ENCODE measurements around the gene CHAT. TPM values are rescaled to one million over a fixed set of nuclear protein-coding genes. Genes with fewer than 3 reads are reported as not detected.
A peak's percentile ranks its signal among the peaks of the same experiment; 100 is the strongest.

Gene CHAT
- total RNA-seq, 1 donor from 2014 or later, result not detected

DNA sequence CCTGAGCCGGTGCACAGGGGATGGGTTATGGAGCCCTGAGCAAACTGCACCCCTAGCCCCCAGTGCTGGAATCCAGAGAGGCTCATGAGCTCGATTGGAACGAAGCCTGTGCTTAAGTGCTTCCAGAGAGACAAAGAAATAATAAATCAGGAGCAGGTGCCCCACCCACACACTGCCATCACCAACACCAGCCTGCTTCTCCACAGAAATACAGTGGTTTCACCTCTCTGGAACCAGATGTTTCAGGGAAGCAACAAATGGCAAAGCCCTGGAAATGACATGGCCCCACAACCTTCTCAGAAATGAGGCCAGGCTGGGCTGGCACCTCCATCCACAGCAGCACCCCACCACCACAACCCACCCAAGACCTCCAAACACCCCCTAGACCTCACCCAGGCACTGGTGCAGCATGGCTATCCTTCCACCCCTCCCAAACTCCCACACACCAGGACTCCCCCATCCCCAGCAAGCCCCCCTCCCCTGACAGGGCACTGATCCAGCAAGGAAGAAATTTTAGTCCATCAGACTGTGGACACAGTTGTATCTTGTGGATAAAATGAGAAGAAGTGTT, 7.8 kb upstream of the CHAT start:
- Histone ChIP-seq H3K36me3 (no peaks in the 10 kb centered on the region), H3K4me3 (no peak overlapping the region), H3K27ac (no peak overlapping the region), H3K4me1 (peaks cover 6% of the 10 kb centered on the region), H3K27me3 (ENCODE audit: low read depth) (peaks cover 77% of the 10 kb centered on the region), H3K9me3 (no peaks in the 10 kb centered on the region)
- DNase-seq (no peak), ATAC-seq (no peak)
- no peak for TF ChIP-seq CTCF (IDR thresholded peaks at IDR 0.05)
- intact Hi-C loops (cut with DNase I), result no loop called here

DNA sequence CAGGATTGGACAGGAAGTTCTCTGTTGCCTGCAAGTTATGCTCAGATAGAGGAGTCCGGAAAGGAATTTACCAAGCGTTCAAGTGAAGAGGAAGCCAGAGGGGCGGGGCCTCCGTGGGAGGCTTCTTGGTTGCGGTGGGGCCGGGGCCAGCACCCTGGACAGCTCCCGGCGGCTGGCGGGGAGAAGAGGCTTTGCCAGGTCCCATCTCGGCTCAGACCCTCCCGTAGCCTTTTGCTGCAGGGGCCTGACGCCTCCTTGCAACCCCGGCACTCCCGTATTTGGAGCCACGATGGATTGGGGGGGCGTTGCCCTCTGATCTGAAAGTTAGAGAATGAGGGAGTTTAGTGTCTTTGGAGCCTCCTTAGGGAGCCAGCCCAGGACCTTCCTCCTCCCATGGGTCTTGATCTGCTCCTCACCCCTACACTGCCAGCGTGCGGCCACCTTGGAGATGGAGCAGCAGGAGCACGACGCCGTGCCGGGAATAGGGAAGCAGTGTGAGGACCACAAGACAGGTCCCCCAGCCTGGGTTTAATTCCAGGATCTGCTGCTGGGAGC, 6.8 kb upstream of the CHAT start:
- Histone ChIP-seq H3K27ac (no peak overlapping the region), H3K4me3 (no peak overlapping the region), H3K4me1 (peaks cover 9% of the 10 kb centered on the region), H3K36me3 (no peaks in the 10 kb centered on the region), H3K27me3 (ENCODE audit: low read depth) (peaks cover 83% of the 10 kb centered on the region), H3K9me3 (no peaks in the 10 kb centered on the region)
- intact Hi-C loops (cut with DNase I), result no loop called here
- TF ChIP-seq CTCF (IDR thresholded peaks at IDR 0.05), result no peak
- peak; percentile 84 for DNase-seq
- ATAC-seq, result peak; percentile 67 to 75

GRCh38 chr10:49608166-49609005, 5.5 kb upstream of the CHAT start:
- no peak for TF ChIP-seq CTCF (IDR thresholded peaks at IDR 0.05)
- Histone ChIP-seq H3K36me3 (no peaks in the 10 kb centered on the region), H3K4me1 (peaks cover 9% of the 10 kb centered on the region), H3K27me3 (ENCODE audit: low read depth) (peaks cover 90% of the 10 kb centered on the region), H3K27ac (no peak overlapping the region), H3K4me3 (no peak overlapping the region), H3K9me3 (no peaks in the 10 kb centered on the region)
- DNase-seq (no peak), ATAC-seq (no peak)
- intact Hi-C loops (cut with DNase I), result no loop called here

DNA sequence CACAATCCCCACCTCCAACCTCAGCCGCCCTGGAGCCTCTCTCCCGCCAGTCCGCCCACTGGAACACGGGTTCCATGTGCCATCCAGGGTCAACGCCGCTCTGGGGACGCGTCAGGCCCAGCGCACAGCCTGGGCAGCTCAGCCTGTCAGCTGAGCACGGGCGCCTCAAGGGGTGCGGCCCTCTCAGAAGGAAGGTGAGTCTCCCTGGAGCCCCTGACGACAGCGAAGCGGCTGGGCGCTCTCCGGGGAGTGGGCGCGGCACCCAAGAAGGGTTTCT, 4.9 kb upstream of the CHAT start:
- intact Hi-C loops (cut with DNase I), result no loop called here
- ATAC-seq, result no peak

More for the DNA sequence above, 4.9 kb upstream of the CHAT start:
- no peak for TF ChIP-seq CTCF (IDR thresholded peaks at IDR 0.05)
- no peak overlapping the region for H3K27ac ChIP-seq
- peaks cover 9% of the 10 kb centered on the region for H3K4me1 ChIP-seq
- peaks cover 92% of the 10 kb centered on the region for H3K27me3 ChIP-seq (ENCODE audit: low read depth)
- H3K9me3 ChIP-seq, result no peaks in the 10 kb centered on the region
- DNase-seq, result no peak
- H3K36me3 ChIP-seq, result no peaks in the 10 kb centered on the region
- no peak overlapping the region for H3K4me3 ChIP-seq
